Measurements from ENCODE around the gene BCL2L1.

BCL2L1 gene

DNA sequence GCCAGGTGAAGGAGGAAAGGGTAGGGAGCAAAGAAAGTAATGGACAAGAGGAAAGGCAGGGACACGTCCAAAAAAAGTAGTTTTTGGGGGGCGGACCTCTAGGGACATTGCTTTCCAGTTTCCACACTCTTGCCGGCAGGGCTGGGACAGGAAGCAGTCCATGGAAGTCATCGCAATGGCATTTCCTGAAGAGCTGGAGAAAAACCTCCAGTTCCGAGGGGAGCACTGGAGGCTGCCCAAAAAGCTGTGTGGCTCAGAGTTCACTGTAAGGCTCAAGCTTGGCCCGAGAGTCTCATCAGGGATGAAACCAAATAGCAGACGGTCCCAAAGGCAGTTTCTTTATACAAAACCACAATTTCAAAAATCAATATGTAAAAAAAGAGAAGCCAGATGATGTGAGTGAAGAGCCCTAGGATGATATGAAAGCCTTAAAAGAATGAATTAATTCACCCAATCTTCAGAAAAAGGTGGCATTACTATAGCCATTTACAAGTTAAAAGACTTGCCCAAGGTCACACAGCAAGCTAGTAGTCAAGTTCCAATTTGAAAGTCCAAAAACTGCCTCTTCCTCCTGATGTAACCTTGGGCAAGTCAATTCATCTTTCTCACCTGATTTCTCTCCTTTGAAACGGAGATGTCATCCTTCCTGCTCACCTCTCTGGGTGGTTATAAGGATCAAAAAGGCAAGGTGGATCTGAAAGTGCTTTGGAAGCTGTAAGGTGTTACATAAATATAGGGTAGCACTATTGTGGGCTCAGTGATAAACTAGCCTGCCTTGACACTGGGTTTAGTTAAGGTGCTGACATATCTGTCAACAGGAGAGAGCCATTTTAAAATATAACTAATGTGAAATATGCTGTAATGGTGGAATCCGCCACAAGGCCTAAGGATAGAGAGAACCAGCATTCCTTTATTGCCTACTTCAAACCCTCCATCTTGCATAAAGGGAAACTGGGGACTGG lies 9.1 kb downstream of the BCL2L1 start:
- FAIRE-seq (no peak), DNase-seq (ENCODE audit: insufficient read length) (no peak)
- TF ChIP-seq POLR2A (IDR thresholded peaks at IDR 0.05; ENCODE audit: low read depth, low read length) (no peak), POLR2AphosphoS5 (IDR thresholded peaks at IDR 0.05; ENCODE audit: low read depth, low read length) (no peak), TAF1 (IDR thresholded peaks at IDR 0.05; ENCODE audit: borderline replicate concordance, low read depth, low read length) (no peak)

GRCh38 chr20:31712564-31713311 lies 9.9 kb downstream of the BCL2L1 start:
- no peak for FAIRE-seq
- TF ChIP-seq POLR2AphosphoS5 (IDR thresholded peaks at IDR 0.05; ENCODE audit: low read depth, low read length) (no peak), TAF1 (IDR thresholded peaks at IDR 0.05; ENCODE audit: borderline replicate concordance, low read depth, low read length) (no peak), POLR2A (IDR thresholded peaks at IDR 0.05; ENCODE audit: low read depth, low read length) (no peak)

DNA sequence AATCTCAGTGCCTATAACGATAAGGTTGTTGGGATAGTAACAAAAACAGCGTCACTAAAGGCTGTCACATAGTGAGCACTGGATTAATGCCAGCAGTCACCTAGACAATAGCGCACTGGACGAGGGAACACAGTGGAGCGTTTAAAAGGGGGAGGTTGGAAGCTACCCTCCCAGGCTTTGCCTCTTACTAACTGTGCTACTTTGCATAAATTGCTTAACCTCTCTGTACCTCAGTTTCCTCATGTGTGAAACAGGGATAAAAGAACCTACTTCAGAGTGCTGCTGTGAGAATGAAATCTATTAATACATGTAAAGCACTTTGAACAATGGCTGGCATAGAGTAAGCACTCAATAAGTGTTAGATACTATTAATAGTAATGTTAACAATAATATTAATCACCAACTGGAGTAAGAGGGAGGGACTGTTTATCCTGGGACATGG lies 10.5 kb downstream of the BCL2L1 start:
- DNase-seq (ENCODE audit: insufficient read length) (no peak), FAIRE-seq (no peak)
- TF ChIP-seq POLR2A (IDR thresholded peaks at IDR 0.05; ENCODE audit: low read depth, low read length) (no peak), TAF1 (IDR thresholded peaks at IDR 0.05; ENCODE audit: borderline replicate concordance, low read depth, low read length) (no peak), POLR2AphosphoS5 (IDR thresholded peaks at IDR 0.05; ENCODE audit: low read depth, low read length) (no peak)

More at GRCh38 chr20:31712564-31713311, 9.9 kb downstream of the BCL2L1 start:
- no peak for DNase-seq (ENCODE audit: insufficient read length)

DNA sequence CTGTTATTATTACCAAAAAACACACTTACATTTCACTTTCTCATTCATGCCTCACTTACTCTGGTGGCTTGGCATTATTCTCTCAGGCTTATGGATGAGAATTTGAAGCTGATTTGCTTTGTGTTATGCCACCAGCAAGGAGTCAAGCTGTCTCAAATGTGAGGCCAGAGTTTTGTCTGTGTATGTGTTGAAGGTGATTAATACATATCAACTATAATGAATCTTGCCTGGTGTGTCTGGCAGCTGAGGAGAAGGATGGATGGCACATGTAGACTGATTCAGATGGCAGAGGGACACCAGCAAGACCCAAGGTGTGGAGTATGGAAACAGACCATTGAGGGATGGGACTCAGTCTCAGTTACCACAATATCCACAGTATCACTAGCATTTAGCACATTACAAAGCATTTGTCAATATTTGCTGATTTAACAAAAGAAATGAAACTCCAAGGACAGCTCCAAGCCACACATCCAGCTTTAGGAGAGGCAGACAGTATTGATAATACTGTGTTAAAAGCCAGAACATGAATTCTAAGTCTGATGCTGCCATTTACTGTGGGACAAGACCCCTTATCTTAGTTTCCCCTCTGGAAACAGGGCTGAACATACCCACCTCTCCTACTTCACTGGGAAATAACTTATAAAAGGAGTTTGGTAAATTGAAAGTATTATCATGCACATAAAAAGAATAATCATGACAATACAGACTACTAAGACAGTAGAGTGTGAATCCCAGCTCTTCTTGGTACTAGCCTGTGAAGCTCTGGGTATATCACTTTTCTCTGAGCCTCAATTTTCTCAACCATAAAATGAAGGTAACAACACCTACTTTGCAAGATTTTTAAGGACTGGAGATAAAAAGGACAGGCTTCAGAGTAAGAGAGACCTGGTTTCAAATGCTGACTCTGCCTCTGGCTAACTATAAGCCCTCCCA lies 11.2 kb downstream of the BCL2L1 start:
- no peak for TF ChIP-seq TAF1 (IDR thresholded peaks at IDR 0.05; ENCODE audit: borderline replicate concordance, low read depth, low read length)
- TF ChIP-seq POLR2A (IDR thresholded peaks at IDR 0.05; ENCODE audit: low read depth, low read length) = no peak
- TF ChIP-seq POLR2AphosphoS5 (IDR thresholded peaks at IDR 0.05; ENCODE audit: low read depth, low read length) = no peak
- FAIRE-seq (no peak), DNase-seq (ENCODE audit: insufficient read length) (no peak)

DNA sequence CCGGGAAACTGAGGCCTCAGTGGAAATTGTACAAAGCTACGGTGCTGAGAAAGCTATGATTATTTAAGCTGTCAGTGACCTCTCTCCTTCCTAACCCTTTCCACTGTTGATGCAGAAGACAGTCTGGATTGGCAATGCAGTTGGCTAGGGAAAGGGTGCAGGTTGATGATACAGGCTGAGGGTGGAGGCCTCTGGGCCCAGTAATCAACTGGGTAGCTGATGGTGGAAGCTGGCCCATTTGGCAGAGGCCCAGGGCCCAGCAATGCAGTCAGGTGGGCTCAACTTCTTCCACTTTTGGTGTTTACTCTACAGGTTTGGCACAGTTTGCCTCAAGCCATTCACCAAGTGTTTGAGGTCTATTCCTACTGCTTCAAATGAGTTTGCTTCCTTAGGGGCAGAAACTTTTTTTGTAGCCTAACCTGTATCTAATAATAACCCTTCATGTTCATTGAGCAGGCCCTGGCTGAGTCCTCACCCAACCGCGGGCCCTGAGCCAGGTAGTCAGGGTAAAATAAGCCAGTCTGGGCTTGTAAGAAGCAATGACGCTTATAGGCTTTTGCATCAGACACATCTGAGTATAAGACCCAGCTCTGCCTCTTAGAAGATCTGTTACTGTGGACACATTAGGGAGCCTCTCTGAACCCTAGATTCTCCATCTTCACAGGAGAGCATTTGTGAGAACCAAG lies 12.1 kb downstream of the BCL2L1 start:
- FAIRE-seq (no peak), DNase-seq (ENCODE audit: insufficient read length) (no peak)
- TF ChIP-seq POLR2A (IDR thresholded peaks at IDR 0.05; ENCODE audit: low read depth, low read length) (no peak), TAF1 (IDR thresholded peaks at IDR 0.05; ENCODE audit: borderline replicate concordance, low read depth, low read length) (no peak), POLR2AphosphoS5 (IDR thresholded peaks at IDR 0.05; ENCODE audit: low read depth, low read length) (no peak)

DNA sequence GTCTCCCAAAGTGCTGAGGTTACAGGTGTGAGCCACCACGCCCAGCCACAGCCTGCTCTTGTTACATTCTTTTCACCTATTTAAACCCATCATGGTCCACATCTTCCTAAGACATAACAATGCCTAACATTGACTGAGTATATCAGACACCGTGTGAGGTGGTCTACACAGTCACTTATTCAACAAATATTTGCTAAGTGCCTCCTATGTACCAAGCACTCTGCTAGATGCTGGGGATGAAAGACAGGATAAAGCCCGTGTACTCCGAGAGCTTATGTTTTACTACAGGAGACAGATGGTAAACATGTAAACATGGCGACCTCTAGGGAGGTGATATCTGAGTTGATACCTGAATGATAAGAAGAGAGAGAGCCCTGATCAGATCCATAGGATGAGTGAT lies 12.7 kb downstream of the BCL2L1 start:
- no peak for FAIRE-seq
- no peak for DNase-seq (ENCODE audit: insufficient read length)

DNA sequence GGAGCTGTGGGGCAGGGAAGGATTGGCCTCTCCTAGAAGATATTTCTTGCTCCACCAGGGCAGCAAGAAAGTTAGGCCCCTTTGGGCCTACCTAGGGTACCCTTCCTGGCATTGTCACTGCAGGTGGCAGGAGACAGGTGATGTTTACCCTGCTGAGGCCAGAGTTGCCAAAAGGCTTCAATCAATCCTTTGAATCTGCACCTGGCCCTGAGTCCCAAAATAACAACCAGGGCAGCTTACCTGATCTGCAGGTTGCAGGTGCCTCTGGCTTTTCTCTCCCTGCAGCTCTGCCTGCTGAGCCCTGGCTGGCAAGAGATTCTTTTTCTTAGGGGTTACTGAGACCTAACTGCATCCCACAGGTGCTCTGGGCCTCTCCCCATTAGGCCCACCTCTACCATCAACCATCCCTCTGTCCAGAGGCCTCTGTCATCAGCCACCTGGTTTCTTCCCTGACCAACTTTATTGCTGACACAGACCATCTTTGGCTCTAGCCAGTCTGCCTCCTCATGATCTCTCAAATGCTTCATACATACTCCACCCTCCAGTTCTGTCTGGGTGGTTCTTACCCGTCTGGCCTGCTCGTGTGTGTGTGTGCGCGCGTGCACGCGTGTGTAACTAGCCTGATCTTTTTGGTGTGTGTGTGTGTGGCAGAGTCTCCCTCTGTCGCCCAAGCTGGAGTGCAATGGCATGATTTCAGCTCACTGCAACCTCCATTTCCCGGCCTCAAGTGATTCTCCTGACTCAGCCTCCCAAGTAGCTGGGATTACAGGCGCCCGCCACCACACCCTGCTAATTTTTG lies 13.7 kb downstream of the BCL2L1 start:
- DNase-seq (ENCODE audit: insufficient read length) = no peak
- TF ChIP-seq POLR2A (IDR thresholded peaks at IDR 0.05; ENCODE audit: low read depth, low read length) (no peak), POLR2AphosphoS5 (IDR thresholded peaks at IDR 0.05; ENCODE audit: low read depth, low read length) (no peak), TAF1 (IDR thresholded peaks at IDR 0.05; ENCODE audit: borderline replicate concordance, low read depth, low read length) (no peak)
- FAIRE-seq = no peak

More for the DNA sequence above, 12.7 kb downstream of the BCL2L1 start:
- TF ChIP-seq POLR2A (IDR thresholded peaks at IDR 0.05; ENCODE audit: low read depth, low read length) (no peak), TAF1 (IDR thresholded peaks at IDR 0.05; ENCODE audit: borderline replicate concordance, low read depth, low read length) (no peak), POLR2AphosphoS5 (IDR thresholded peaks at IDR 0.05; ENCODE audit: low read depth, low read length) (no peak)

DNA sequence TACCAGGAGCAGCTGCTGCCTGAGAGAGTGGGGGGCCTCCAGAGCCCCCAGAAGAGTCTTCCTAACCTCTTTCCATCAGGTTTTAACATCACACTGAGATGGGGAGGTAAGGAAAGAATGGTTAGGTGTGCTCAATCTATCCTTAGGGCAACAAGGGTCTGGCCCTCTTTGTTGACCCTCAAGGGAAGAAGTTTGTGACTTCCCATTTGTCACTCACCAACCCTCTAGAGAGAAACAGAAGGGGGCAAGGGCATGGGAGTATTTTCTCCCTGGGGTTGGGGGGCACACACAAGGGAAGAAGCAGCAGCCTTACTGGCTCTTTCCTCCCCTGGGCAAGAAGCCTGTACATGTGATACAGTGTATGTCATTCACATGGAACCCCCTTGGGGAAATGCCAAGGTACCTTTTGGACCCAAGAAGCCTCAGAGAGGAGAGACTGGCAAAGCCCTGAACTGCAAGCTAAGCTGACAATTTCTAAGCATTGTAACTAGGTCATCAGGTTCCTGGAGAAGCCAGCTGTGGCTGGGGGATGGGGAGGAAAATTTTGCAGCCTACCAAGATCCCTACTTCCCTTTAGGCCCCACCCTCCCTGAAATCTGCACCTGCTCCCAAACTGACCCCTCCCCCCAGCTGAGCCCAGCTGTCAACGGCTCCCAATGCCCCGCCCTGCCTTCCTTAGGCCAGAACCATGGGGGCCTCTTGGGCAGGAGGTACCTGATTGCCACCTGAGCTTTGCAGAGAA lies 14.5 kb downstream of the BCL2L1 start:
- TF ChIP-seq POLR2AphosphoS5 (IDR thresholded peaks at IDR 0.05; ENCODE audit: low read depth, low read length) (no peak), POLR2A (IDR thresholded peaks at IDR 0.05; ENCODE audit: low read depth, low read length) (no peak), TAF1 (IDR thresholded peaks at IDR 0.05; ENCODE audit: borderline replicate concordance, low read depth, low read length) (no peak)
- DNase-seq (ENCODE audit: insufficient read length) (no peak), FAIRE-seq (no peak)

GRCh38 chr20:31707258-31707615 lies 15.4 kb downstream of the BCL2L1 start:
- TF ChIP-seq TAF1 (IDR thresholded peaks at IDR 0.05; ENCODE audit: borderline replicate concordance, low read depth, low read length) (no peak), POLR2AphosphoS5 (IDR thresholded peaks at IDR 0.05; ENCODE audit: low read depth, low read length) (no peak), POLR2A (IDR thresholded peaks at IDR 0.05; ENCODE audit: low read depth, low read length) (no peak)
- no peak for DNase-seq (ENCODE audit: insufficient read length)
- no peak for FAIRE-seq

Data from GM12892 (cell line).